NCI-H1930 (cell line): ENCODE measurements around the gene PIGQ.

Source experiments
- DNase-seq, 2 experiments: peaks; one replicate each; lab custom pipeline; 2025; lab: John Stamatoyannopoulos, UW

The PIGQ gene

DNA sequence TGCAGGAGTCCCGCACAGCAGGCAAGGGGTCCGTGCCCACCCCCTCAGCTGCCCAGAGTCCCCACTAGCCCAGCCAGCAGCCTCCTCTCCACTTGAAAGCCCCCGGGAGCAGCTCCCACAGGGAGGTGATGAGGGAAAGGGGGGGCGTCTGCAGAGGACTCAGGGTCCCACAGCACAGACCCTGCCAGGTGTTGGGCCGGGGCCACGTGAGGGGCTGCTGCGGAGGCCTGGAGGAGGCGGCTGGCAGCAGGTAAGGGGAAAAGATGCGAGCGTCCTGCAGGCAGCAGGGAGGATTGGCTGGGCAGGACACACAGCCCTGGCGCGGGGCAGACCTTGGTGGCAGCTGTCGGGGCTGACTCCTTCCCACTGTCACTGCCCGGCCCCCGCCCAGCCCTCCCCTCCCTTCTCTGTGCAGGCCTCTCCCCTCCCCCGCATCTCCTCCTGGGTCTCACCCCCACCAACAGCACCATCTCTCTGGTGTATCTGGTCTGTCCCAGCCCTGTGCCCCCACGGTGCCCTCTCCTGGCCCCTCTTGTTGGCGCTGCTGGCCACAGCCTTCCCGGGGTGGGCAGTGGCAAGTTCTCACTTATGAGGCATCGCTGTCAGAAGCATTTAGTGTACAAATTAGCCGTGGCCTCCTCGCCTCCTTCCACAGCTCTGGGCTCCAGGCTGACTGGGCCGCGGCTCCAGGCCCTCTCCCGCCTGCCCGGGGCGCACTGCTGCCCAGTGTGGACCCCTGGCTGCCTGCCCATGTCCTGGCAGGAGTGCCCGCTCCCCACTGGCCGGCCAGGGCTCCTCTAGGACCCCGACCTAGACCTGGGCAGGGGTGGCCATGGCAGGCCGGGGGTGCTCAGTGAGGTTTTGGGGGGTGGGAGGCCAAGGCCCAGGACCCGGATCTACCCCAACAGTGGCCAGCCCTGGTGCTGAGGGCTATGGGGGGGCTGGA lies 14.0 kb upstream of the PIGQ start:
- no peak for DNase-seq

DNA sequence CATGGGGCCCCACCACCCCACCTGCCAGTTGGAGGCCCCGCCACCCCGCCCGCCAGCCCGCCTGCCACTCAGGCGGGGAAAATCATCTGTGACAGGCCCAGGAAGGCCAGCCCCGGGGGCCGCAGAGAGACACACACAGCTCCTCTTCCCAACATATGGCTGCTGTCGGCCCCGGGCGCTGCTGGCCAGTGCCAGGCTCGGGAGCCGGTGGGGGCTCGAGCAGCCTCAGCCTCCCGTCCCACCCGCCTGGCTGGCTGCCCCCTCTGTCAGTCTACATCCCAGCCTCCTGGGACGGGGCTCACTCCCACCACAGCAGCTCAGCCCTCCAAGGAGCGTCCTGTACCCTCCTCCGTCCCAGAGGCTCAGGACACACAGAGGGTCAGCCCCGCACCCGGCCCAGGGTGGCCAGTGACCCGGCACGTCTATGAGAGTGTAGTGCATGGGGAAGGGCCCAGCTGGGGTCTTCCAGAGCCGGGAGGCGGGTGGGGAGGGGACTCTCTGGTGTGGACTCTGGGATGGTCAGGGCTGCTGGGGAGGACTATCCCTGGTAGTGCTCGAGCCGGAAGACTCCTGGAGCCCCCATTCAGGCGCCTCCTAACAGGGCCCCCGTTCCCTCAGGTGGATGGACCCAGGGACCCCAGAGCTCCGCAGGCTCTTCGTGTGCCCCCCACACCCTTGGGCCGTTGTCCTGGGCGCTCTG lies 13.1 kb upstream of the PIGQ start:
- no peak for DNase-seq

DNA sequence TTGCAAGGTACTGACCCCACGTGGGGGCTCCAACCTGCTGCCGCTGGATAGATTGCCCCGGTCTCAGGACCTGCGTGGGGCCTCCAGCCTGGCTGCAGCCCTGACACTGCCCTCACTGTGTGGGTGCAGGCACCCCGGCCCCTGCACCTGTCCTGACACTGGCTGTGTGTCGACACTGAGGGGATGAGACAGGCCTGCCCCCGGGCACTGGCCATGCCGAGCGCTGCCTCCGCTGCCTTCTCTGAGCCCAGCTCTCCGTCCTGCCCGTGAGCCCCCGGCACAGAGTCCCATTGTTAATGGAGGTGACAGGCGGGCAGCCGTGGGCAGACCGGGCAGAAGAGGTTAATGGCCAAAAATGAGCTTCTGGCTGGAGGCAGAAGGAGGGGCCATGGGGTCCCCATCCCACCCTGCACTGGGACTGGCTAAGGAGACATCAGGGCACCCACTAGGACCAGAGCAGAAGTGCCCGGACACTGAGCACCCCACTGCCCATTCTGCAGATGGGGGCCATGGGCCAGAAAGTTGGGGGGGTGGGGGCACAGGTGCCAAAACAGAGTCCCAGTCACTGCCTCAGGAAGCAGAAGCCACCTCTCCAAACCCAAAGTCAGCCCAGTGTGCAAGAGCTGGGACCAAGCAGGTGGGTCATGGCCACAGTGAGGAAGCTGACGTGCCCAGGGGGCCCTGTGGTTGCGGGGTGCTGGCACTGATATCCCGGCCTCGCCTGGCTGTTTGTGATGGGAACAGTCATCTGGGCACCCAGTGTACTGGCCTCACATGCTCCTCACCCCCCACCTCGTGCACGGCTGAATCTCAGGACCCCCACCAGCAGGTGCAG lies 12.1 kb upstream of the PIGQ start:
- DNase-seq, result no peak

DNA sequence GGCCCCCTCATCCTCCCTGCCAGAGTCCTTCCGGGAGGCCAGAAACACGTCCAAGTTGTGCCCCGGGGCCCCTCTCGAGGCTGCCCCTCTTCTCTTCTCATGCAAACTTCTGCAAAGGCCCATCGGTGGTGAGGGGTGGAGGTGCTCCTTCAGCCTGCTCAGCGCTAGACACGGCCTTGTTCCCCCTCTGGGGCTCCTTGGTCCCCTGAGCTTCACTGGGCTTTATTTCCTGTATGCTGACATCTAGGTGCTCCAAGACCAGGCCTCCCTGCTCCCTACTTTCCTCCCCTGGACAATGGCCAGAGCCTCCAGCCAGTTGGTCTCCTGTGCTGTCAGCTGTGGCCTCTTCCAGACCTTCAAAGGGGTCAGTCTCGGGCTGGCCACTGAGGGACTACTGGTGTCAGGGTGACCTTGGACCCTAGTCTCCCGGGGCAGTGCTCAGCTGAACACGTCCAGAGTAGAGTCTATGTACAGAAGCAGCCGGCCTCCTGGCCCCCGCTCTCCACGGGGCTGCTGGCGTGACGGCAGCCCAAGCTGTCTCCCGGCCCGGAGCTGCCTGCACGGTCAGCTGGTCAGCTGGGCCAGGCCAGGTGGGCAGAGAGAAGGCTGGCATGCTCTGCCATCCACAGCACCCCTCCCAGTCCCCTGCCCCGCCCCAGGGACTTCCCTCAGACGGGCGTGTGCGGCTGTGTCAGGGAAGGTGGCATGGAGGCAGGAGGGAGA lies 11.3 kb upstream of the PIGQ start:
- no peak for DNase-seq

DNA sequence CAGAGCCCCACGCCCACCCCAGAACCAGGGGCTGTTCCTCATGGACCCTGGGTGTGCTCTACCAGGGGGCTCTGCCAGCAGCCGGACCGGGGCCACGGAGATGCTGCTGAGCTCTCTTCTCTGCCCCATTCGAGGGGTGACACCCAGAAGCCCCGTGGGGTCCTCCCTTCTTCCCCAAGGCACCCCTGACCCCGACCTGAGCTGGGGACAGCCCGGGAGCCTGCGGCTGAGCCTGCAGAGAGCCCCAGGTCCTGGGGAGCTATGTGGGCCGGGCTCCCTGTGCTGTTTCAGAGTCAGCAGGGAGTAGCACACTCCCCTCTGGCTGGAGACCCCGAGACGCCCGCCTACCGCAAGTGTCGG lies 10.8 kb upstream of the PIGQ start:
- no peak for DNase-seq

DNA sequence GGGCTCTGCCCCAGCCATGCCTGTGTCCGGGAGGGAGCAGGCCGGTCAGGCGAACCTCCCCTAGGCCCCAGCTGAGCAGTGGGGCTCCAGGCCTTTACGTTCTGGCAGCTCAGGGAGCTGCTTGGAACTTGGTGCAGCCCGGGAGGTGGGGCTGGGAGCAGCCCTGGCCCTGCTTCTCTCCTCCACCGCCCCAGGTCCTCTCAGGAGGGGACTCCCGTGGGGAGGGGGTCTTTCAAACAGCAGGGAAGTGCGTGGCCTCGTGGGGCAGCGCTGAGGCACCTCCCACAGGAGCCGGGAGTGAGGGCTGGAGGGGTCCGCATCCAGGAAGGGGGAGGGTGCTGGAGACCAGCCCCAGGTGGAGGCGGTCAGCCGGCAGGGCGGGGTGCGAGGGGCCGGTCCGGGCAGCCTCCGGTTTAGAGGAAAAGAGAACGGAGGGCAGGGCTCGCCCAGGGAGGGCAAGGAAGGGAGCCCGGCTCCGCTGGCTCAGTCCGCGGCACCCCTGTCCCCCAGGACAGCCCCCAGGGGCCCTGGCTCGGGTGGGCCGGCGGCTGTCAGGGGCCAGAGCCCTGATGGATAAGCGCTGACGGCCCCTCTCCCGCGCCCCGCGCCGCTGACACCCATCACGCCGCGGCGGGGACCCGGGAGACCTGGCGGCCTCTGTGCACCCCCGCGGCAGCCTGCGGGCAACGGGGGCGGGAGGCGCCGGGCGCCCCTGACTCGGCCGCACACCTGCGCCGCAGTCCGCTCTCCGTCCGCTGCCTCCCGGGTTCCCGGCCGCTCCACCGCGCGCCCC lies 10.2 kb upstream of the PIGQ start:
- DNase-seq, result no peak

DNA sequence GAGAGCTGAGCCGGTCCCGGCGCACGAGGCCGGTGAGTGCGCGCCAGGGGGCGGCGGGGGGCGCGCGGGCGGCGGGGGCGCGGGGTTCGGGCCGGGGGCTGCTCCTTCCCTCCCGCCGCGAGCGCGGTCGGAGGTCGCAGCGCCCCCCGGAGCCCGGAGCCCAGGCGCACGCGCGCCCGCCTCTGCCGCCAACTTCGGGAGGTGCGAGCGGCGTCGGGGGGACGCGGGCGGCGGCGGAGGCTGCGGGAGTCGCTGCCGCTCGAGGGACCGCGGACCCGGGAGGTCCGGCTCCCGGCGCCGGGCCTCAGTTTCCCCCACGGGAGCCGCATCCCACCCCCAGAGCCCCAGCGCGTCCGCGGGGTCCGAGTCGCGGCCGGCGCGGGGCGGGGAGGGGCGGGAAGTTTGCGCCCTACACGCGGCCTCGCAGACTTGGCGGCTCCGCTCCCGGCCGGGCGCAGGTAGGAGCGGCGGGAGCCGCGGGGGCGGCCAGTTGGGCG lies 9.5 kb upstream of the PIGQ start, which contains the start of gene PRR35:
TSS of gene PRR35 (plus strand) at position 191 of the 497 bp plus-strand sequence. CDS start 2,901 bp downstream, outside the sequence.
- DNase-seq, result no peak

DNA sequence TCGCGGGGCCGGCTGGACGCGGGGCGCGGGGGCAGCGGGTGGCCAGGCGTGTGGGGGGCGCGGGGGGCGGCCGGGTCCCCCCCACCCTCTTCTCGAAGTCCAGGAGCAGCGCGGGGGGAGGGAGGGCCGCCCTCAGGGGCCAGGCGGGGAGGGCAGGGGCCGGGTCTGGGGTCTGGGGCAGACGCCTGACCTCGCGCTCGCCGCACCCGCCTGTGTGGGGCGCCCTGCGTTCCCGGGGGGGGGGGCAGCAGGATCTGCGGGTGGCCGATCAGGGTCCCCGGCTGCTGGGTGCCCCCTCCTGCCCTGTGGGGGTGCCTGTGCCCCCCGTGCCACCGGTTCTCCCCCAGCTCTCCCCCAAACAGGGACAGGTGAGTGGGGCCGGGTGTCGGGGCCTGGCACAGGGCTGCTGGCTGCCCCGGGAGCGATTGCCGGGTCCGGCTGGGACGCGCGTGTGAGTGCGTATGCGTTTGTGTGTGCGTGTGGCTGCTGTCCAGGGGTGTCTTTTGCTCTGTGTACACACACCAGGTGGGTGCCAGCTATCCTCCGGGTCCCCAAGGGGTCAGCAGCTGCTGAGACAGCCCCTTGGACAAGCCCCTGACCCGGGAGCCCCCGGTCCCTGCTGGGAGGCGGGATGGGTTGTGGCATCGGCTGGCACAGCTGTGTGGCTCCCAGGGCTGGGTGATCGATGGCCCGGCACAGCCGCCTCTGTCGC lies 8.9 kb upstream of the PIGQ start:
- no peak for DNase-seq

DNA sequence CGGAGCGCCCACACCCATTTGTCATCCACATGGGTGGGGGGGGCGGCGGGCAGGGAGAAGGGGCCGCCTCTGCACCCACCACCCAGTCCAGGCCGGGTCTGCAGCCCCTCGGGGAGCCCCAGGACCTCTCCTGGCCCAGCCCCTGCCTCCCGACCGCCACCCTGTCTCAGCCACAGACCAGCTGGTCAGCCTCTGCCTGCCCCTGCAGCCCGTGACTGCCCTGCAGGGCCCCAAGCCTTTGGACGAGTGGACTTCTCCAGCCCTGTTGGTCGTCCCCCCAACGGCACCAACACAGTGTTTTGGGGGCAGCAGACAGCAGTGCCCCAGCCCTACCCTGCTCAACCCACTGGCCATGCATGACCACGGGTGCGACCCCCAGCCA lies 8.4 kb upstream of the PIGQ start:
- DNase-seq, result no peak

DNA sequence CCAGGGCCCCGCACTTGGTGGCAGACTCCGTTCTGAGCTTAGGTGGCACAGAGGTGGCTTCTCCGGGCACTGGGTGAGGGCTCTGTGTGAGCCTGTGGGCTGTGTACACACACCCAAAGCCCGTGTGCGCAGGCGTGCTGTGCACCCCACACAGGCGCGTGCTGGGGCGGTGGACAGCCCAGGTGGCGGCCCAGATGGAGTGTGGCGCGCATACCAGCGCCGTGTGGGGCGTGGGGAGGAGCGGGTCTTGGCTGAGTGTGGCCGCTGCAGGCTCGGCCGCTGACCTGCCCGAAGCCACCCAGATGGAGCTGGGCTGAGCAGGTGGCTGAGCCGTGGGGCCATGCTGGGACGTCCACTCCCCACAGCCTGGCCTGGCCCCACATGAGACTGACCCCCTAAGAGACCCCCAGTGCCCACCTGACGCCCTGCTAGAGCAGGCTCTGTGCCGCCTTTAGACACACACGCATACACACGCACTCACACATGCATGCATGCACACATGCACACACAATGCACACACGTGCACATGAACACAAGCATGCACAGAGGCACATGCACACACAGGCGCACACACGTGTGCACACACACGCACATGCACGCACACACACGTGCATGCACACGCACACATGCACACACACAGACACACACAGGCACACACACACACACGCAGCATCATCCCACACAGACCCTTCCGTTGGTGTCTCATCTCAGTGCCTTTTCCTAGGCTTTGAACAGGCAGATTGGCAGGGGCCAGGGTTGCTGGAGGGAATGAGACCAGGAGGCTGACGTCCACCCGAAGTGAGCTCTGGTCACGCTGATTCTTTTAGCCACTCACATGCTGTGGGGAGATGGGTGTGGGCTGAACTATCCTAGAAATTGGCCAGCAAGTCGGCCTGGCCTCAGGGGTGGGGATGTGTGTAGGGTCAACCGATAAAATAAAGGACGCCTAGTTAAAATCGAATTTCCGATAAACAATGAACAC lies 7.5 kb upstream of the PIGQ start:
- no peak for DNase-seq

DNA sequence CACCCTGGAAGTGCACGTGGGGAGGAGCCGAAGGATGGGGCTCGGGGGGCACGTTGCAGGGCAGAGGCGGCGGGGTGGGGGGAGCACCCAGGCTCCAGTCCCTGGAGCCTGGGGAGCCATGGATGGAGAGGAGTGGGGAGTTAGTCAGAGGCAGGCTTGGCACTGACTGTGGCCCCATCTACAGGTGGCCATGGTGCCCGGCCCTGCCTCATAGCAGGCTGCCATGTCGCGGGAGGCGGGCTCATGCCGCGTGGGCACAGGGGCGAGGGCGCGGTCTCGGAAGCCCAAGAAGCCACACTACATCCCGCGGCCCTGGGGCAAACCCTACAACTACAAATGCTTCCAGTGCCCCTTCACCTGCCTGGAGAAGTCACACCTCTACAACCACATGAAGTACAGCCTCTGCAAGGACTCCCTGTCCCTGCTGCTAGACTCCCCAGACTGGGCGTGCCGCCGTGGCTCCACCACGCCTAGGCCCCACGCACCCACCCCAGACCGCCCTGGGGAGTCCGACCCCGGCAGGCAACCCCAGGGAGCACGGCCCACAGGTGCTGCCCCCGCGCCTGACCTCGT lies 6.6 kb upstream of the PIGQ start:
- no peak for DNase-seq

DNA sequence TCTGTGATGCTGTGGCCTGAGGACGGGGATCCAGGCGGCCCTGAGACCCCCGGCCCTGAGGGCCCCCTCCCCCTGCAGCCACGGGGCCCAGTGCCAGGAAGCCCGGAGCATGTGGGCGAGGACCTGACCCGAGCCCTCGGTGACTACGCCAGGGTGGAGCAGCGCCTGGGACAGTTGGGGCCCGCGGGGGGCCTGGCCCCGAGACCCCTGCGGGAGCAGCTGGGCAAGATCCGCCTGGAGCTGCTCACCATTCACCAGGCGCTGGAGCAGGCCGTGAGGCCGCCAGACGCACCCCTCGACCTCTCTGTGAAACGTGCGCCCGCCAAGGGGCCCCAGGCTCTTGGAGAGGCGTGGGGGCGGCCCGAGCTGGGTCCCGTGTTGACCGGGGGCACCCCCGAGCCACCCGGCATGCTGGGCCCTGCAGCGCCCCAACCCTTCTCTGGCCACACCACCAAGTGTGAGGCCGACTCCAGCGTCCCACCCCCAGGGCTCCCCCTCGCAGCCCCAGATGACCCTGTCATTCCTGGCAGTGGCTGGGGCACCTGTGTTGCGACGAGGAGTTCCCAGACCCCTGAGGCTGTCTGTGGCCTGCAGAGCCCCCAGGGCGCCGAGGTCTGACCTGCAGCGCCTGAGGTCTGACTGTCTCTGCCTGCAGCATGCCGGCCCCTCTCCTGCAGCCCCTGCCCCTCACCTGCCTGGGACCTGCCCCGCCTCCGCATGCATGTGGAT lies 4.9 kb upstream of the PIGQ start:
- DNase-seq, result no peak

DNA sequence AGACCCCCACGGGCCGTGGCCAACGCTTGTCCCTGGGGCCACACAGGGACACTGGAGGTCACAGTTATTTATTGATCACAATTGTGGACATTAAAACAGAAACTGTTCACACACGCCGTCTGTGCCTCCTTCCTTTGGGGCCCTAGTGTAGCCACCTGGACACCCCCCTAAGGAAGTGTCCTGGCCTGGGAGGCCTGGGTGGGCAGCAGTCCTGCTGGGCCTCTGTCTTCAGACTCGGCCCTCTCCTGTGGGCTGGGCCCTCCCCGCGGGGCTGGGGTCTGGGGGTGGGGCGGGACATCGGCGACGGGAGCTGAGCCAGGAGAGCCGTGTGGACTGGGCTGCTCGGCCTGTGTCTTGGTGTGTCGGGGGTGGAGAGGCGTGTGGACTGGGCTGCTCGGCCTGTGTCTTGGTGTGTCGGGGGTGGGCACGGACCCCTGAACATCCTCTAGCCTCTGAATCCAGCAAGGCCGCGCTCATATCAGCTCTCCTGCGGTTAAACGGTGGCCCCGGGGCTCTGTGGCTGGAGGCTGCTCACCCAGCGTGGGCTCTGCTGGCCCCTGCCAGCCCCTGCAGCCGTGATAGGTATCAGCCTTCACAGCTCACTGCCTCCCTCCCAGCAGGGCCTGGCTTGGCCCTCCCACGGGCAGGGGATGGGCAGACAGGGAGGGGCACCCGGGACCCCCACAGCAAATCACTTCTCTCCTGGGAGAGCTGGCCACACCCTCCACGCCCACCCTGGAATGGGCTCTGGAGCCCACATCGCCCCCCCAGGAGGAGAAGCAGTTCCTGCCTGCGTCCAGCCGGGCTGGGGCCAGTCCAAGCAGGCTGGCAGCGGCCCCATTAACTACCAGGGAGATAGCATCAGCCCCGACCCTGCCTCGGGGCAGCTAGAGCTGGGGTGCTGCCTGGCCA lies 4.1 kb upstream of the PIGQ start:
- no peak for DNase-seq

DNA sequence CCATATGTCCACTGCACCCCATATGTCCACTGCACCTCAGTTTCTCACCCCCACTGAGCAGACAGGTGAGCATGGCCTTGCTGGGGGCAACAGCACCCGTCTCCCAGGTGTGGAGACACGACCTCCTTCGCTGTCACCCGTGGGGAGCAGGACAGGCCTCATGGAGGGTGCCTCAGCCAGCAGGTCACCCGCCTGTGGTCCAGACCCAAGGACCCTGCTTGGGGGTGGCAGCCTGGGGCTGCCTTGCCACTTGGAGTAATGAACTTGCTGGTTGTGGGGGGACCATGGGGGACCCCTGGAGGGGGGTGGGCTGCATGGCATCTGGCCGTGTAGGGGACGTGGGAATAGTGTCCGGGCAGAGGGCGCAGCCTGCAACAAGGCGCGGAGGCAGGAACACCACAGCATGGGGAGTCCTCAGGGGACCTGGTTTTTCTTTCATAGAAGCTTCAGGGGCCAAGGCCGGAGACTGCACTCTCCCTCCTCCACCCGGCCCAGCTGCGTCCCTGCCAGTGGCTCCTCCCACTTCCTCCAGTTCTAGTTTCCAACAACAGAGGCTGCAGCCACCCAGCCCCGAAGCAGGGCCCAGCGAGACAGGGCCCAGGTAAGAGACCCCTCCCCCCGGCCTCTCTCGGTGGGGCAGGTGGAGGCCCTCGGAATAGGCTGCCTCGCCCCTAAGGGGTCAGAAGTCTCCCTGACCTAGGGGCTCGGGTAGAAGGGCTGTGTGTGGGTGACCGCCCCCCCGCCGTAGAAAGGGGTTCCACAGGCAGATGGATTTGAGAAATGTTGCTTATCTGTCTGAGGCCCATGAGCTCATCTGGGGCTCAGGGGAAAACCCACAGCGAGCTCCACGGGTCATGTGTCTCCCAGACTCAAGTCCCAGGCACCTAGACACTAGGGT lies 3.0 kb upstream of the PIGQ start, which contains the start of gene NHLRC4:
TSS of gene NHLRC4 (plus strand) at position 531 of the 898 bp plus-strand sequence. CDS start 1,043 bp downstream, outside the sequence.
- DNase-seq, result no peak
